Astrocyte (in vitro differentiated cells and primary cell): ENCODE measurements around the gene KLHL25. TPM values are rescaled to one million over a fixed set of nuclear protein-coding genes. Genes with fewer than 3 reads are reported as not detected.
"Not testable (repeated sequence)": the region's sequence is repeated elsewhere in the genome, so short reads cannot be mapped to it uniquely, and the experiment has no call there.

Experiments used
- DNase-seq: peaks from one replicate; pipeline ENCODE4 v3.0.0-alpha.2; 2010; ENCODE audit warnings: low read depth
- FAIRE-seq: peaks from 2 replicates; lab custom pipeline; 2011; peaks lifted over from hg19 to GRCh38; lab: Jason Lieb, UNC
- H2AFZ ChIP-seq: 2 replicates; pipeline ENCODE4 v1.6.0; 2012; ENCODE audit warnings: low read depth, low read length, inconsistent platforms
- H3K27ac ChIP-seq: 2 replicates; pipeline ENCODE4 v1.5.1; 2011; ENCODE audit warnings: low read depth, low read length, inconsistent platforms
- H3K27me3 ChIP-seq: 2 replicates; pipeline ENCODE4 v1.6.0; 2011; ENCODE audit warnings: low read length, inconsistent platforms; ENCODE audit not compliant: insufficient read depth
- H3K36me3 ChIP-seq: 2 replicates; pipeline ENCODE4 v1.5.1; 2011; ENCODE audit warnings: low read length, inconsistent platforms; ENCODE audit not compliant: insufficient read depth
- H3K4me1 ChIP-seq: 2 replicates; pipeline ENCODE4 v1.5.1; 2011; ENCODE audit warnings: low read length, inconsistent platforms; ENCODE audit not compliant: insufficient read depth
- H3K4me2 ChIP-seq: 2 replicates; pipeline ENCODE4 v1.6.0; 2012; ENCODE audit warnings: low read length, inconsistent platforms
- H3K4me3 ChIP-seq: 2 replicates; pipeline ENCODE4 v1.5.1; 2011; ENCODE audit warnings: low read depth, mild to moderate bottlenecking, low read length, inconsistent platforms; ENCODE audit not compliant: insufficient read depth
- H3K79me2 ChIP-seq: 2 replicates; pipeline ENCODE4 v1.6.0; 2012; ENCODE audit warnings: mild to moderate bottlenecking, low read length, inconsistent platforms; ENCODE audit not compliant: insufficient read depth
- H3K9ac ChIP-seq: 2 replicates; pipeline ENCODE4 v1.6.0; 2012; ENCODE audit warnings: mild to moderate bottlenecking, low read length, inconsistent platforms
- H3K9me3 ChIP-seq: 2 replicates; pipeline ENCODE4 v1.5.1; 2012; ENCODE audit warnings: low read depth, mild to moderate bottlenecking, low read length, inconsistent platforms; ENCODE audit not compliant: insufficient read depth
- H4K20me1 ChIP-seq: 2 replicates; pipeline ENCODE4 v1.6.0; 2012; ENCODE audit warnings: low read length, inconsistent platforms; ENCODE audit not compliant: insufficient read depth
- H3K27ac Mint-ChIP-seq: one replicate; pipeline ENCODE4 v1.8.0; 2021; ENCODE audit warnings: mild to moderate bottlenecking, mixed read lengths; ENCODE audit not compliant: unreplicated experiment
- H3K27me3 Mint-ChIP-seq: one replicate; pipeline ENCODE4 v1.8.0; 2021; ENCODE audit warnings: low read depth, mixed read lengths; ENCODE audit not compliant: unreplicated experiment
- H3K36me3 Mint-ChIP-seq: one replicate; pipeline ENCODE4 v1.8.0; 2021; ENCODE audit warnings: low read depth, mixed read lengths; ENCODE audit not compliant: unreplicated experiment
- H3K4me1 Mint-ChIP-seq: one replicate; pipeline ENCODE4 v1.8.0; 2021; ENCODE audit warnings: low read depth, mixed read lengths; ENCODE audit not compliant: unreplicated experiment
- H3K4me3 Mint-ChIP-seq: one replicate; pipeline ENCODE4 v1.8.0; 2021; ENCODE audit warnings: mild to moderate bottlenecking, moderate library complexity, mixed read lengths; ENCODE audit not compliant: unreplicated experiment
- H3K9me3 Mint-ChIP-seq: one replicate; pipeline ENCODE4 v1.8.0; 2021; ENCODE audit warnings: mild to moderate bottlenecking, mixed read lengths; ENCODE audit not compliant: unreplicated experiment
- EZH2 ChIP-seq: IDR thresholded peaks from 2 replicates; pipeline ENCODE4 v1.6.1; 2012; ENCODE audit warnings: mild to moderate bottlenecking, low read length, inconsistent platforms; ENCODE audit not compliant: insufficient read depth
- total RNA-seq: library from RNA; stranded (reverse); gene quantifications from 2 replicates; pipeline ENCODE4 v1.2.1, GENCODE V29; 2021
- TF ChIP-seq, protein P1 (sequence below): IDR thresholded peaks from 2 replicates; pipeline ENCODE4 v1.5.1; 2011; ENCODE audit warnings: low read depth, mild to moderate bottlenecking, inconsistent platforms, low read length, moderate library complexity; ENCODE audit not compliant: insufficient read depth

KLHL25 gene
- total RNA-seq, 1 donor from 2014 or later = 5.6 TPM

DNA sequence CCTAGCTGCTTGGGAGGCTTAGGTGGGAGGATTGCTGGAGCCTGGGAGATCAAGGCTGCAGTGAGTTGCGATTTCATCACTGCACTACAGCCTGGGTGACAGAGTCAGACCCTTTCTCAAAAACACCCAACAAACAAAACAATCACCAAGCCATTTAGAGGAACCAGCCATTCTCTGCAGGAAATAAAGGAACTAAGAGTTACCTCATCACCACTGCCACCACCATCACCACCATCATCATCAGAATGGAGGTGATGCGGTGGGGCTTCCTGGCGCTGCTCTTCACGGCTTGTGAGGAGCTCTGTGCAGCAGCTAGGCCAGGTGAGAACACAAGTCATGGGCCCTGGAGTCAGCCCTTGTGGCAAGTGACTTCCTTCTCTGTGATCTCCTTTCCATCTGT, 37.7 kb upstream of the KLHL25 start:
- Histone ChIP-seq H3K27ac (no peak overlapping the region), H3K79me2 (no peaks in the 10 kb centered on the region), H3K4me2 (no peak overlapping the region), H3K9me3 (no peaks in the 10 kb centered on the region), H3K4me3 (no peak overlapping the region), H3K9ac (no peak overlapping the region), H4K20me1 (no peaks in the 10 kb centered on the region), H3K36me3 (no peaks in the 10 kb centered on the region), H3K4me1 (no peaks in the 10 kb centered on the region), H3K27me3 (peaks cover 2% of the 10 kb centered on the region), H2AFZ (no peak overlapping the region)
- Mint-ChIP-seq H3K27ac (no peak overlapping the region), H3K4me1 (no peaks in the 10 kb centered on the region), H3K9me3 (no peaks in the 10 kb centered on the region), H3K36me3 (no peaks in the 10 kb centered on the region), H3K4me3 (no peak overlapping the region), H3K27me3 (peaks cover 10% of the 10 kb centered on the region)
- no peak for DNase-seq
- TF ChIP-seq EZH2 = no peak
- FAIRE-seq = no peak

DNA sequence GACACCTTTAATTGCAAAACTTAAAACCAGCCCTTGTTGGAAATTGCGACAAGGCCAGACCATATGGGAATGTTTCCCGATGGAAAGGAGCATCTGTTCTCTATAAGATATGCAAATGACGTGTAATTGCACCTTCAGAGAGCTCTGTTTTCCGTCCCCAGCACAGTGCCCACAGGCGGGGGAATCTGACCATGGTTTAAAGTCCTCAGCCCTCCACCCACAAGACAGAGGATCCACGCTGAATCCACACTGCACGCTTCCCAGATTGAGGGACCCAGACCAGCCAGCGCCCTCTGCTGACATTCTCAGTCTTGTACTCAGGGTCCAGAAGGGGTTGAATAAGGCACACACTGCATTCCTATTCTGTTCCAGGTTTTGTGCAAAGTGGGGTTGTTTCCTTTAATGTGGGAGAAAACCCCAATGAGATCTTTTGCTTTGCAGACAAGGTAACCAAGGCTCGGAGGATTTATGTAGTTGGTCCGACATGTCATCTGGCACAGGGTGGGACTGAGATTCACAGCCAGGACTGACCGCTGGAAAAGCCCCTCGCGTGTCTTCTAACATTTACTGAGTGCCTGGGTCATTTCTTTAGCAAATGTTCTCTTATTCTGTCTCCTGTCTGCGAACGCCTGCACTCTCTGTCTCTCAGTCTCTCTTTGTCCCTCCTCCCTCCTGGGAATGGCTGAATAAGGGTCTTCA, 36.8 kb upstream of the KLHL25 start:
- H4K20me1 ChIP-seq = no peaks in the 10 kb centered on the region
- FAIRE-seq (no peak), DNase-seq (peak; percentile 30)
- no peaks in the 10 kb centered on the region for H3K4me1 ChIP-seq
- Mint-ChIP-seq H3K36me3 (no peaks in the 10 kb centered on the region), H3K27ac (no peak overlapping the region), H3K4me3 (no peak overlapping the region), H3K4me1 (peaks cover 5% of the 10 kb centered on the region), H3K9me3 (no peaks in the 10 kb centered on the region), H3K27me3 (peaks cover 10% of the 10 kb centered on the region)
- H3K4me3 ChIP-seq = no peak overlapping the region
- no peak overlapping the region for H3K9ac ChIP-seq
- TF ChIP-seq, protein P1, sequence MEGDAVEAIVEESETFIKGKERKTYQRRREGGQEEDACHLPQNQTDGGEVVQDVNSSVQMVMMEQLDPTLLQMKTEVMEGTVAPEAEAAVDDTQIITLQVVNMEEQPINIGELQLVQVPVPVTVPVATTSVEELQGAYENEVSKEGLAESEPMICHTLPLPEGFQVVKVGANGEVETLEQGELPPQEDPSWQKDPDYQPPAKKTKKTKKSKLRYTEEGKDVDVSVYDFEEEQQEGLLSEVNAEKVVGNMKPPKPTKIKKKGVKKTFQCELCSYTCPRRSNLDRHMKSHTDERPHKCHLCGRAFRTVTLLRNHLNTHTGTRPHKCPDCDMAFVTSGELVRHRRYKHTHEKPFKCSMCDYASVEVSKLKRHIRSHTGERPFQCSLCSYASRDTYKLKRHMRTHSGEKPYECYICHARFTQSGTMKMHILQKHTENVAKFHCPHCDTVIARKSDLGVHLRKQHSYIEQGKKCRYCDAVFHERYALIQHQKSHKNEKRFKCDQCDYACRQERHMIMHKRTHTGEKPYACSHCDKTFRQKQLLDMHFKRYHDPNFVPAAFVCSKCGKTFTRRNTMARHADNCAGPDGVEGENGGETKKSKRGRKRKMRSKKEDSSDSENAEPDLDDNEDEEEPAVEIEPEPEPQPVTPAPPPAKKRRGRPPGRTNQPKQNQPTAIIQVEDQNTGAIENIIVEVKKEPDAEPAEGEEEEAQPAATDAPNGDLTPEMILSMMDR = peak; percentile 65
- TF ChIP-seq EZH2 = no peak
- no peaks in the 10 kb centered on the region for H3K79me2 ChIP-seq
- peaks cover 2% of the 10 kb centered on the region for H3K27me3 ChIP-seq
- no peak overlapping the region for H3K27ac ChIP-seq
- no peaks in the 10 kb centered on the region for H3K9me3 ChIP-seq
- H3K4me2 ChIP-seq = no peak overlapping the region
- H3K36me3 ChIP-seq = no peaks in the 10 kb centered on the region
- H2AFZ ChIP-seq = peak overlapping the region; percentile 35

DNA sequence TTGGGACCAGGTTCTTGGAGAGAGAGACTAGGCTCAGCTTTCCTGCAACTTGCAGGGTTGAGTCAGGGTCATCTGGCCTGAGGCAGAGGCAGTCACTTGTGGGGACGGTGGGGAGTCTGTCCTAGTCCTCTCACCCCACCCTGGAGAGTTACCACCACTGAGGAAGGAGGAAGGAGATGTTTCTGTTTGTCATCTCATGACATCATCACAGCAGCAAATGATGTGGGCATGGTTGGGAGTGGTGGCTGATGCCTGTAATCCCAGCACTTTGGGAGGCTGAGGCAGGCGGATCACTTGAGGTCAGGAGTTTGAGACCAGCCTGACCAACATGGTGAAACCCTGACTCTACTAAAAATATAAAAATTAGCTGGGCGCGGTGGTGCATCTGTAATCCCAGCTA, 35.0 kb upstream of the KLHL25 start:
- H3K9me3 ChIP-seq, H2AFZ ChIP-seq, DNase-seq, FAIRE-seq, H3K4me2 ChIP-seq, H3K27ac ChIP-seq, H3K36me3 ChIP-seq, H3K27ac Mint-ChIP-seq, H3K4me3 Mint-ChIP-seq, H3K4me3 ChIP-seq, H3K27me3 ChIP-seq, H4K20me1 ChIP-seq, H3K9me3 Mint-ChIP-seq, H3K4me1 Mint-ChIP-seq, H3K9ac ChIP-seq, H3K4me1 ChIP-seq, H3K79me2 ChIP-seq, H3K36me3 Mint-ChIP-seq: not testable (repeated sequence)
- H3K27me3 Mint-ChIP-seq = peaks cover 10% of the 10 kb centered on the region
